Kidney (tissue), 14 donors: ENCODE data around the gene AGAP4. TPM values are rescaled to one million over a fixed set of nuclear protein-coding genes. Genes with fewer than 3 reads are reported as not detected.
"Not testable (repeated sequence)": the region's sequence is repeated elsewhere in the genome, so short reads cannot be mapped to it uniquely, and the experiment has no call there.

ENCODE experiments used
- DNase-seq, 5 donors: peaks; one replicate each; pipeline ENCODE4 v3.0.0-alpha.2; 2013 to 2020
- FAIRE-seq: peaks from 2 replicates; lab custom pipeline; 2012; peaks lifted over from hg19 to GRCh38; lab: Jason Lieb, UNC
- H3K27ac ChIP-seq, 2 donors: one replicate each; pipeline ENCODE4 v1.7.0; 2013; ENCODE audit warnings: low read depth in 2 of 2, low read length in 2 of 2, inconsistent platforms in 1 of 2
- H3K27me3 ChIP-seq: one replicate; pipeline ENCODE4 v1.7.1; 2013; ENCODE audit warnings: low read length, inconsistent platforms; ENCODE audit not compliant: control insufficient read depth, insufficient read depth
- H3K36me3 ChIP-seq, 3 donors: one replicate each; pipeline versions ENCODE4 v1.7.0 to v1.7.1; 2013; ENCODE audit warnings: low read length in 3 of 3, control low read depth in 1 of 3, inconsistent platforms in 1 of 3; ENCODE audit not compliant: insufficient read depth in 3 of 3, control insufficient read depth in 2 of 3
- H3K4me1 ChIP-seq, 3 donors: one replicate each; pipeline versions ENCODE4 v1.7.0 to v1.7.1; 2013; ENCODE audit warnings: low read length in 3 of 3, inconsistent platforms in 1 of 3, low read depth in 1 of 3; ENCODE audit not compliant: control insufficient read depth in 2 of 3, insufficient read depth in 2 of 3
- H3K4me3 ChIP-seq, 3 donors: one replicate each; pipeline versions ENCODE4 v1.7.0 to v1.8.1; 2013; ENCODE audit warnings: low read length in 3 of 3, control low read depth in 1 of 3, inconsistent platforms in 1 of 3
- H3K9ac ChIP-seq, 3 donors: one replicate each; pipeline versions ENCODE4 v1.7.0 to v1.7.1; 2013; ENCODE audit warnings: low read length in 3 of 3, control low read depth in 1 of 3, inconsistent platforms in 1 of 3
- H3K9me3 ChIP-seq, 3 donors: one replicate each; pipeline versions ENCODE4 v1.7.0 to v1.7.1; 2013; ENCODE audit warnings: low read length in 3 of 3, control low read depth in 1 of 3, inconsistent platforms in 1 of 3; ENCODE audit not compliant: control insufficient read depth in 2 of 3, insufficient read depth in 1 of 3
- intact Hi-C: fragments of 100-400 bp; cut with DNase I; formaldehyde crosslinking; loops from one replicate; pipeline ENCODE4 v1.11.1; 2022
- polyA plus RNA-seq: library from polyadenylated mRNA; stranded (reverse); fragments of 350-450 nt; fragmentation: Illumina TruSeq; extraction: RNeasy Lipid Tissue Mini Kit (QIAGEN cat#74804); gene quantifications from one replicate; pipeline ENCODE4 v1.2.3, GENCODE V29; 2014; ENCODE audit warnings: low read depth, low replicate concordance; ENCODE audit not compliant: insufficient read depth
- total RNA-seq: library from RNA; stranded (reverse); fragmentation: NEBNext Ultra II Directional; extraction: Animal tissue kit (Norgen Biotek cat#: 25700); gene quantifications from one replicate; pipeline ENCODE4 v1.2.1, GENCODE V29; 2021
- TF ChIP-seq, protein P1 (sequence below): IDR thresholded peaks from 3 replicates; pipeline ENCODE4 v1.5.1; 2012; ENCODE audit warnings: mild to moderate bottlenecking, moderate library complexity, borderline replicate concordance; ENCODE audit not compliant: insufficient read depth; ENCODE audit errors: extremely low read depth
- donor health status: control.
- donor health status: control.
- donor health status: control.
- donor health status: control.
- donor health status: control.
- donor health status: DM: yes; HTN: yes; CAD: no.
- donor health status: Normal renal cell carcinoma (clear cell type).

The AGAP4 gene
- total and polyA plus RNA-seq, 2 donors from 2014 or later = 9.6 to 17.5 TPM

GRCh38 chr10:45848467-45848866 lies 1.2 kb upstream of the AGAP4 start:
- H3K27me3 ChIP-seq, H3K9ac ChIP-seq, H3K9me3 ChIP-seq, FAIRE-seq, H3K4me3 ChIP-seq, H3K27ac ChIP-seq, H3K4me1 ChIP-seq, H3K36me3 ChIP-seq, DNase-seq, intact Hi-C loops: not testable (repeated sequence)

GRCh38 chr10:45822918-45823317 lies 24.4 kb downstream of the AGAP4 start:
- FAIRE-seq, intact Hi-C loops, H3K4me1 ChIP-seq, H3K4me3 ChIP-seq, H3K27ac ChIP-seq, H3K36me3 ChIP-seq, H3K9me3 ChIP-seq, H3K9ac ChIP-seq, DNase-seq, H3K27me3 ChIP-seq: not testable (repeated sequence)

GRCh38 chr10:45820107-45820830 lies 27.0 kb downstream of the AGAP4 start:
- H3K4me1 ChIP-seq, H3K27ac ChIP-seq, FAIRE-seq, H3K9ac ChIP-seq, intact Hi-C loops, H3K4me3 ChIP-seq, DNase-seq, H3K36me3 ChIP-seq, H3K9me3 ChIP-seq, H3K27me3 ChIP-seq: not testable (repeated sequence)

DNA sequence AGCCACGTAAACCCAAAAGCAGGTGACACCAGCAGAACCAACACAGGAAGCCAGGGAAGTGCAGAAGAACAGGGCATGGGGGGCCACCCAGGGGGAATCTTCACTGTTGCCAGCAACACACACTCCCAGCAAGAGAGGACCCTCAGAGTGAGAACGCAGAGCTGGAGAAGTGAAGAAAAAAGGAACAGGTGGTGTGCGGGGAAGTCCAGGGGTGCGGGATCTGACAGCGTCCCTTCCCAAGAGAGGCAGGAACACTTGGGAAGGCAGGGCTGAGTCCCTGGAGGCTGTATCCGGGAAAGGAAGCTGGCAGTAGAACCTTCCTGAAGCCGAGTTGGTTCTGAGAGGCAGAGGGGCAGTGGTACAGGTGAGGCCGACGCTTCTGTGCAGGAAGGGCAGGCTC lies 27.7 kb downstream of the AGAP4 start:
- Histone ChIP-seq H3K27me3 (no peaks in the 10 kb centered on the region), H3K9me3 (no peaks in the 10 kb centered on the region), H3K9ac (no peak overlapping the region), H3K4me1 (no peaks in the 10 kb centered on the region), H3K27ac (no peak overlapping the region), H3K4me3 (no peak overlapping the region), H3K36me3 (no peaks in the 10 kb centered on the region)
- intact Hi-C loops = no loop called here
- FAIRE-seq (no peak), DNase-seq (no peak)
- TF ChIP-seq, protein P1, sequence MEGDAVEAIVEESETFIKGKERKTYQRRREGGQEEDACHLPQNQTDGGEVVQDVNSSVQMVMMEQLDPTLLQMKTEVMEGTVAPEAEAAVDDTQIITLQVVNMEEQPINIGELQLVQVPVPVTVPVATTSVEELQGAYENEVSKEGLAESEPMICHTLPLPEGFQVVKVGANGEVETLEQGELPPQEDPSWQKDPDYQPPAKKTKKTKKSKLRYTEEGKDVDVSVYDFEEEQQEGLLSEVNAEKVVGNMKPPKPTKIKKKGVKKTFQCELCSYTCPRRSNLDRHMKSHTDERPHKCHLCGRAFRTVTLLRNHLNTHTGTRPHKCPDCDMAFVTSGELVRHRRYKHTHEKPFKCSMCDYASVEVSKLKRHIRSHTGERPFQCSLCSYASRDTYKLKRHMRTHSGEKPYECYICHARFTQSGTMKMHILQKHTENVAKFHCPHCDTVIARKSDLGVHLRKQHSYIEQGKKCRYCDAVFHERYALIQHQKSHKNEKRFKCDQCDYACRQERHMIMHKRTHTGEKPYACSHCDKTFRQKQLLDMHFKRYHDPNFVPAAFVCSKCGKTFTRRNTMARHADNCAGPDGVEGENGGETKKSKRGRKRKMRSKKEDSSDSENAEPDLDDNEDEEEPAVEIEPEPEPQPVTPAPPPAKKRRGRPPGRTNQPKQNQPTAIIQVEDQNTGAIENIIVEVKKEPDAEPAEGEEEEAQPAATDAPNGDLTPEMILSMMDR = no peak

DNA sequence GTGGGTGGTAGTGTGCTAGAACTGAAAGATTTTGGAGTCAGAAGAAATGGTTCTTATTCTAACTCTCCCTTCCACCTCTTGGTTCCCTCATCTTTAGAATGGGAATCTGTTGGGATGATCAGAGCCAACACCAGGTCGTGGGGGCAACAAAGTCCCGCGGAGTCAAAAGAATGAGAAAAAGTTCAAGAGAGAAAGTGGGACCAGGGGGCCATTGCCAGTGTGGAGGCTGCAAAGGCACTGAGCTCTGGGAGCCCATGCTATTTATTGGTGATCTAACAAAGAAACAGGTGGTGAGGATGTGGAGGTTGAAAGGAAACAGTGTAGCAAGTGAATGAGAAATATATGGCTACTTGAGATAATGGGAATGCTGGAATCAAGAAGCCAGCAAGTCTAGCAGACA lies 29.4 kb downstream of the AGAP4 start:
- FAIRE-seq = no peak
- no peaks in the 10 kb centered on the region for H3K9me3 ChIP-seq
- no peaks in the 10 kb centered on the region for H3K36me3 ChIP-seq
- no peak overlapping the region for H3K9ac ChIP-seq
- H3K4me1 ChIP-seq = no peaks in the 10 kb centered on the region
- intact Hi-C loops = no loop called here
- H3K4me3 ChIP-seq = no peak overlapping the region
- no peak overlapping the region for H3K27ac ChIP-seq
- TF ChIP-seq, protein P1 = no peak
- H3K27me3 ChIP-seq = no peaks in the 10 kb centered on the region
- DNase-seq = no peak
